K562 (cell line): ENCODE results near the gene KISS1R. TPM values are rescaled to one million over a fixed set of nuclear protein-coding genes. Genes with fewer than 3 reads are reported as not detected.

Source experiments
- ATAC-seq: fragments of 200-7000 bp; cut with Tn5 transposase; 3 replicates; pipeline ENCODE4 v1.9.1; 2020; ENCODE audit warnings: moderate library complexity
- BruUV-seq: library from RNA; stranded (reverse); fragments of 400-500 nt; replicated peaks from 2 replicates; lab custom pipeline; 2021; lab: Mats Ljungman, UMichigan
- CTCF ChIA-PET: fragments of 300-600 bp; formaldehyde crosslinking; extraction: SDS; loops from one replicate; lab custom pipeline; 2021; ENCODE audit warnings: low intra/inter-chr PET ratio; lab: Yijun Ruan, JAX
- POLR2A ChIA-PET: fragments of 300-600, 350-650 bp; sonication (Branson Sonifier 250); formaldehyde crosslinking; extraction: SDS; loops from one replicate; lab custom pipeline; 2021; ENCODE audit warnings: antibody characterized with exemption, inconsistent platforms; lab: Yijun Ruan, JAX
- DNase-seq, 4 experiments: peaks; one replicate each; pipeline versions ENCODE4 v3.0.0 to v3.0.0-alpha.2; 2011 to 2018; ENCODE audit warnings: low spot score in 3 of 4, mixed read lengths in 3 of 4; ENCODE audit errors: extremely low read depth in 1 of 4
- FAIRE-seq: peaks from 2 replicates; lab custom pipeline; 2011; peaks lifted over from hg19 to GRCh38; lab: Jason Lieb, UNC
- H2AFZ ChIP-seq: 2 replicates; pipeline ENCODE4 v1.6.0; 2011; ENCODE audit warnings: low read depth, low read length, control low read depth, inconsistent platforms
- H3K27ac ChIP-seq: fragments of 200-600 bp; 3 replicates; pipeline ENCODE4 v1.8.0; 2011; ENCODE audit warnings: low read depth, mild to moderate bottlenecking, control low read depth, inconsistent platforms, low read length, moderate library complexity, mixed read lengths; ENCODE audit errors: extremely low read depth
- H3K27me3 ChIP-seq, 2 experiments: fragments of 300-600 bp in 1 of 2; 2 replicates in 1 of 2; 3 replicates in 1 of 2; pipeline versions ENCODE4 v1.6.0 to v1.8.0; 2011; ENCODE audit warnings: inconsistent platforms in 2 of 2, low read length in 2 of 2, mild to moderate bottlenecking in 1 of 2, mixed read lengths in 1 of 2, moderate library complexity in 1 of 2; ENCODE audit not compliant: control insufficient read depth in 2 of 2, insufficient read depth in 2 of 2
- H3K36me3 ChIP-seq: fragments of 300-600 bp; 3 replicates; pipeline ENCODE4 v1.8.0; 2011; ENCODE audit warnings: mild to moderate bottlenecking, low read length, inconsistent platforms; ENCODE audit not compliant: control insufficient read depth, insufficient read depth
- H3K4me1 ChIP-seq, 2 experiments: fragments of 200-600 bp in 1 of 2; replicated peaks in 1 of 2; 2 replicates in 1 of 2; 3 replicates in 1 of 2; pipeline versions ENCODE4 v1.5.1 to v1.8.0; 2011; ENCODE audit warnings: inconsistent platforms in 2 of 2, low read length in 2 of 2, mild to moderate bottlenecking in 1 of 2, mixed read lengths in 1 of 2, moderate library complexity in 1 of 2; ENCODE audit not compliant: control insufficient read depth in 2 of 2, insufficient read depth in 2 of 2
- H3K4me2 ChIP-seq: 2 replicates; pipeline ENCODE4 v1.6.1; 2011; ENCODE audit warnings: low read length, control low read depth, inconsistent platforms, mixed read lengths; ENCODE audit not compliant: insufficient read depth
- H3K4me3 ChIP-seq: fragments of 200-600 bp; sonication (generic), shearing (Covaris generic); 2 replicates; pipeline ENCODE4 v1.5.1; 2016; ENCODE audit warnings: control low read depth, inconsistent platforms
- H3K79me2 ChIP-seq: fragments of 200-600 bp; 3 replicates; pipeline ENCODE4 v1.8.0; 2011; ENCODE audit warnings: low read length, inconsistent platforms; ENCODE audit not compliant: control insufficient read depth, insufficient read depth
- H3K9ac ChIP-seq, 2 experiments: 2 replicates each; pipeline versions ENCODE4 v1.6.0 to v1.6.1; 2011; ENCODE audit warnings: low read depth in 2 of 2, low read length in 2 of 2, control low read depth in 1 of 2, inconsistent platforms in 1 of 2, mild to moderate bottlenecking in 1 of 2, mixed read lengths in 1 of 2; ENCODE audit not compliant: insufficient read depth in 1 of 2
- H3K9me1 ChIP-seq: one replicate; pipeline ENCODE4 v1.6.0; 2011; ENCODE audit warnings: inconsistent platforms, mild to moderate bottlenecking, low read length, moderate library complexity; ENCODE audit not compliant: control insufficient read depth, insufficient read depth
- H3K9me3 ChIP-seq: replicated peaks from 2 replicates; pipeline ENCODE4 v1.5.1; 2011; ENCODE audit warnings: low read depth, low read length, inconsistent platforms; ENCODE audit not compliant: control insufficient read depth, insufficient read depth
- H4K20me1 ChIP-seq: replicated peaks from 2 replicates; pipeline ENCODE4 v1.6.1; 2011; ENCODE audit warnings: low read length, inconsistent platforms, mixed read lengths; ENCODE audit not compliant: control insufficient read depth, insufficient read depth
- BDP1 ChIP-seq: IDR thresholded peaks from 3 replicates; pipeline ENCODE4 v1.6.1; 2011; ENCODE audit not compliant: insufficient read length, insufficient read depth
- CHD2 ChIP-seq: IDR thresholded peaks from 2 replicates; pipeline ENCODE4 v1.6.1; 2011; ENCODE audit warnings: low read depth, low read length
- GATA2 ChIP-seq: sonication (generic); formaldehyde crosslinking; IDR thresholded peaks from 2 replicates; pipeline ENCODE4 v1.4.0; 2020; ENCODE audit warnings: mild to moderate bottlenecking, missing genetic modification reagents
- ID3 ChIP-seq, 2 experiments: fragments of 250-450 bp in 1 of 2; fragments of 450-650 bp in 1 of 2; sonication (Bioruptor Pico) in 1 of 2; IDR thresholded peaks; 2 replicates each; pipeline versions ENCODE4 v1.6.1 to v1.8.0; 2016 to 2021; ENCODE audit warnings: mild to moderate bottlenecking in 2 of 2, moderate library complexity in 2 of 2, missing compliant biosample characterization in 1 of 2, missing genetic modification characterization in 1 of 2
- NCOA4 ChIP-seq: fragments of 450-650 bp; IDR thresholded peaks from 2 replicates; pipeline ENCODE4 v1.6.1; 2018; ENCODE audit warnings: mild to moderate bottlenecking; ENCODE audit not compliant: partially characterized antibody
- RAD51 ChIP-seq: fragments of 450-650 bp; IDR thresholded peaks from 2 replicates; pipeline ENCODE4 v1.7.1; 2016; ENCODE audit warnings: low read depth, mild to moderate bottlenecking, borderline replicate concordance
- ZNF592 ChIP-seq: fragments of 450-650 bp; IDR thresholded peaks from 2 replicates; pipeline ENCODE4 v1.6.1; 2017; ENCODE audit warnings: antibody characterized with exemption, mild to moderate bottlenecking
- WGBS: fragments of 100-300 bp; shearing (Covaris generic); methylation state at CpG from one replicate; pipeline ENCODE4 v1.1.6; 2016; ENCODE audit warnings: low coverage, mixed read lengths; ENCODE audit not compliant: insufficient coverage; ENCODE audit errors: missing lambda C conversion rate; 5-methylcytosine and 5-hydroxymethylcytosine counted together
- in situ Hi-C: fragments of 300-500 bp; cut with MboI; formaldehyde crosslinking; loops from 4 replicates; pipeline ENCODE4 v1.15.0; 2018; ENCODE audit warnings: inconsistent platforms, mixed read lengths
- intact Hi-C: fragments of 100-400 bp; cut with micrococcal nuclease; formaldehyde crosslinking; loops from 2 replicates; pipeline ENCODE4 v1.14.2; 2022
- polyA plus RNA-seq, 8 experiments: library from polyadenylated mRNA; depleted of rRNA in 4 of 8; stranded (reverse) in 5 of 8; unstranded in 3 of 8; fragments of >200 nt; fragmentation: Nextera tagmentation in 2 of 8; fragmentation: Illumina TruSeq in 1 of 8; extraction: Ambion mirVana in 2 of 8; extraction: Trizol in 1 of 8; gene quantifications; 2 replicates each; pipeline versions ENCODE4 v1.2.1 to v1.2.3, GENCODE V29; 2011 to 2014; ENCODE audit warnings: inconsistent platforms in 1 of 8, missing spikeins in 1 of 8
- total RNA-seq, 7 experiments: library from RNA; depleted of rRNA in 6 of 7; stranded (reverse); fragments of >200 nt in 6 of 7; fragmentation: Illumina TruSeq in 2 of 7; extraction: Trizol in 2 of 7; gene quantifications; 2 replicates each; pipeline versions ENCODE4 v1.2.1 to v1.2.3, GENCODE V29; 2011 to 2021; ENCODE audit warnings: low replicate concordance in 1 of 7

The KISS1R gene
- total and polyA plus RNA-seq, 9 of the 15 experiments (the other 6 are each of a cell fraction or from before 2014, with no cell fraction given): 0.37 to 39.4 (median 2.0) TPM

GRCh38 chr19:941292-942132, 24.4 kb downstream of the KISS1R start:
- Histone ChIP-seq H3K27me3 (no peaks in the 10 kb centered on the region), H3K4me1 (peaks cover 13 to 67% of the 10 kb centered on the region in 2 experiments), H2AFZ (no peak overlapping the region), H3K4me2 (no peak overlapping the region), H3K9ac (no peak overlapping the region), H4K20me1 (peaks cover 27% of the 10 kb centered on the region), H3K9me3 (no peaks in the 10 kb centered on the region), H3K27ac (no peak overlapping the region), H3K36me3 (peaks cover 69% of the 10 kb centered on the region; the same call in 2 of the 3 replicates), H3K9me1 (peaks cover 10% of the 10 kb centered on the region), H3K4me3 (no peak overlapping the region), H3K79me2 (peaks cover 83% of the 10 kb centered on the region)
- DNase-seq (no peak), FAIRE-seq (no peak), ATAC-seq (no peak)
- 94% methylated on average over 40 of the region's 45 CpGs for WGBS
- ChIA-PET CTCF (no interaction called here), POLR2A (interaction anchor here (1.3 to 1.6 kb wide), 2 partner anchors 9 to 12 kb away, joined by 4 read pairs; no protein-coding TSS in a partner anchor)
- intact Hi-C loops: no loop called here
- in situ Hi-C loops: no loop called here
- BruUV-seq: no TSS peak
- TF ChIP-seq NCOA4 (no peak), CHD2 (no peak), ID3 (CRISPR knock-in tag; IDR thresholded peaks at IDR 0.05) (no peak), ID3 (tag; IDR thresholded peaks at IDR 0.05) (no peak), GATA2 (no peak), BDP1 (no peak), ZNF592 (no peak), RAD51 (no peak)
